Pancreas (tissue), 10 donors: ENCODE results near the gene RARB. TPM values are rescaled to one million over a fixed set of nuclear protein-coding genes. Genes with fewer than 3 reads are reported as not detected.

Experiments used
- ATAC-seq, 4 donors: fragments of 200-7000 bp; cut with Tn5 transposase; one replicate each; pipeline versions ENCODE4 v1.8.0 to v1.9.1; 2020; ENCODE audit warnings: mild to moderate bottlenecking in 4 of 4, moderate library complexity in 4 of 4
- DNase-seq, 6 donors: peaks; one replicate each; pipeline ENCODE4 v3.0.0-alpha.2; 2020
- FAIRE-seq: peaks from 2 replicates; lab custom pipeline; 2012; peaks lifted over from hg19 to GRCh38; lab: Jason Lieb, UNC
- H3K27ac ChIP-seq, 4 donors: fragments of 200-600 bp; sonication (generic); 1 replicate in 3 of 4; 2 replicates in 1 of 4; pipeline versions ENCODE4 v1.5.0 to v1.8.0; 2020
- H3K27me3 ChIP-seq, 4 donors: fragments of 200-600 bp; one replicate each; pipeline ENCODE4 v1.8.0; 2021
- H3K36me3 ChIP-seq, 3 donors: fragments of 200-600 bp; sonication (generic) in 1 of 3; one replicate each; pipeline versions ENCODE4 v1.5.0 to v1.8.0; 2020 to 2021
- H3K4me1 ChIP-seq, 3 donors: fragments of 200-600 bp; one replicate each; pipeline ENCODE4 v1.8.0; 2021
- H3K4me3 ChIP-seq, 4 donors: fragments of 200-600 bp; sonication (generic) in 2 of 4; one replicate each; pipeline versions ENCODE4 v1.5.0 to v1.8.0; 2020 to 2021
- H3K9me3 ChIP-seq, 4 donors: fragments of 200-600 bp; one replicate each; pipeline ENCODE4 v1.8.0; 2021
- WGBS, 2 donors: extraction: QIAGEN DNeasy Blood & Tissue Kit; methylation state at CpG; one replicate each; pipeline ENCODE4 v1.1.7; 2013; 5-methylcytosine and 5-hydroxymethylcytosine counted together
- intact Hi-C, 3 donors: fragments of 100-400 bp; cut with DNase I; formaldehyde crosslinking; loops; one replicate each; pipeline versions ENCODE4 v1.11.1 to v1.14.2; 2022
- polyA plus RNA-seq, 2 donors: library from polyadenylated mRNA; stranded (reverse); fragments of 200-250 nt; gene quantifications; one replicate each; pipeline ENCODE4 v1.2.3, GENCODE V29; 2013
- total RNA-seq, 6 donors: library from RNA; stranded (reverse); fragmentation: NEBNext Ultra II Directional in 4 of 6; extraction: Animal tissue kit (Norgen Biotek cat#: 25700) in 4 of 6; gene quantifications; one replicate each; pipeline versions ENCODE4 v1.2.1 to v1.2.4, GENCODE V29; 2021 to 2023
- TF ChIP-seq, protein P1 (sequence below), 4 donors: fragments of 200-600 bp; sonication (generic) in 3 of 4; IDR thresholded peaks; one replicate each; pipeline versions ENCODE4 v1.5.0 to v1.8.0; 2021; ENCODE audit warnings: antibody characterized with exemption in 4 of 4
- donor health status: healthy with polysubstance abuse.
- donor health status: DM: no; HTN: no; CAD: no; lungs with moderate emphysema.
- donor health status: DM: no; HTN: no; CAD: no.
- donor health status: control.
- donor health status: control.
- donor health status: Bipolar disorder and iron deficiency.
- donor health status: DM: yes; HTN: yes; CAD: no.
- donor health status: DM: no; HTN: no; CAD: no.
- donor health status: DM: no; HTN: no; CAD: no.
- donor health status: DM: yes; HTN: yes; CAD: no.

Gene RARB
- total and polyA plus RNA-seq, 8 donors, result 0.49 to 3.3 (median 0.75) TPM

DNA sequence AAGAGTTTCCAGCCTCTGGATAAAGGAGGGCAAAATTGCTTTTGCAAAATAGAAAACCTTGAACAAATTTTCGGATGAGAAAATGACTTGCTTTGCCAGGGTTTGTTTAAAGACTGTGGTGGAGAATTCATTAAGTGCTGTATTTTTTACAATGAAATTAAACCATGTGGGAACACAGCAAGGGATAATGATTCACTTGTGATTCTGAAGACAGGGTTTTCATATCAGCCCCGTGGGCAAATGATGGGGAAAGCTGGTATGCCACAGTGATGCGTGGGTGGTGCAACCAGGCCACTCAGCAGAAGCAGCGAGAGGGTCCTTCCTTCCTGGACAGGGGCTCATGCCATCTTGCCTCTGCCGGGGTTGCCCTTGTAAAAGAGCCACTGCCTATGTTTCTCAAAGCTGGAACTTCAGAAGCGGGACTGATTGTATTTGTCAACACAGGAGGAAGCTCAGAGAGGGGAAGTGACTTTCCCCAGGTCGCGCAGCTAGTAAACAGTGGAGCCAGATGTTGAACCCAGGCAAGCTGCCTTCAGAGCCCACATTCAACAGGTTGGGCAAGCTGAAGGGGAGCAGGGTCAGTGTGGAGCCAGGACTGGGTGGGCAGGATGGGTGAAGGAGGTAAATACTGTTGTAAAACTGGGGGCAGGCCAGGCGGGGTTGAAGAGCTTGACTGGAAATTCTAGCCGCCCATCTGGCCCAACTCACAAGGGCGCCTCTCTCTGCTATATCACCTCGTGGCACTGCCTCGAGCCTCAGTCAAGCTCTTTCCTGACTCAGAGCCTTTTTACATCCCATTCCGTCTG is 157.5 kb downstream of the RARB start:
- intact Hi-C loops, result loop anchor here in 1 of 3 donors (10.0 kb wide), 2 partner anchors 621 to 821 kb away; no protein-coding TSS in a partner anchor
- no peak for FAIRE-seq
- Histone ChIP-seq H3K36me3 (no peaks in the 10 kb centered on the region), H3K27me3 (no peaks in the 10 kb centered on the region), H3K9me3 (no peaks in the 10 kb centered on the region), H3K4me1 (no peaks in the 10 kb centered on the region), H3K27ac (no peak overlapping the region), H3K4me3 (no peak overlapping the region)
- TF ChIP-seq, protein P1, sequence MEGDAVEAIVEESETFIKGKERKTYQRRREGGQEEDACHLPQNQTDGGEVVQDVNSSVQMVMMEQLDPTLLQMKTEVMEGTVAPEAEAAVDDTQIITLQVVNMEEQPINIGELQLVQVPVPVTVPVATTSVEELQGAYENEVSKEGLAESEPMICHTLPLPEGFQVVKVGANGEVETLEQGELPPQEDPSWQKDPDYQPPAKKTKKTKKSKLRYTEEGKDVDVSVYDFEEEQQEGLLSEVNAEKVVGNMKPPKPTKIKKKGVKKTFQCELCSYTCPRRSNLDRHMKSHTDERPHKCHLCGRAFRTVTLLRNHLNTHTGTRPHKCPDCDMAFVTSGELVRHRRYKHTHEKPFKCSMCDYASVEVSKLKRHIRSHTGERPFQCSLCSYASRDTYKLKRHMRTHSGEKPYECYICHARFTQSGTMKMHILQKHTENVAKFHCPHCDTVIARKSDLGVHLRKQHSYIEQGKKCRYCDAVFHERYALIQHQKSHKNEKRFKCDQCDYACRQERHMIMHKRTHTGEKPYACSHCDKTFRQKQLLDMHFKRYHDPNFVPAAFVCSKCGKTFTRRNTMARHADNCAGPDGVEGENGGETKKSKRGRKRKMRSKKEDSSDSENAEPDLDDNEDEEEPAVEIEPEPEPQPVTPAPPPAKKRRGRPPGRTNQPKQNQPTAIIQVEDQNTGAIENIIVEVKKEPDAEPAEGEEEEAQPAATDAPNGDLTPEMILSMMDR (IDR thresholded peaks at IDR 0.05), result no peak
- 79 to 83% methylated on average over 14 of the region's 14 CpGs for WGBS, 2 donors
- no peak for DNase-seq
- no peak for ATAC-seq

- no peak overlapping the region for H3K27ac ChIP-seq
- no peaks in the 10 kb centered on the region for H3K9me3 ChIP-seq
- 87 to 94% methylated on average over 6 of the region's 6 CpGs for WGBS, 2 donors
- no peaks in the 10 kb centered on the region for H3K36me3 ChIP-seq
- FAIRE-seq (no peak), ATAC-seq (no peak), DNase-seq (no peak)
- H3K4me3 ChIP-seq, result no peak overlapping the region
- H3K27me3 ChIP-seq, result no peaks in the 10 kb centered on the region
- intact Hi-C loops, result loop anchor here in 1 of 3 donors (10.0 kb wide), 2 partner anchors 621 to 821 kb away; no protein-coding TSS in a partner anchor
- TF ChIP-seq, protein P1 (IDR thresholded peaks at IDR 0.05), result no peak
- H3K4me1 ChIP-seq, result no peaks in the 10 kb centered on the region
These were observed 158.1 kb downstream of the RARB start for GRCh38 chr3:25586167-25586505.

GRCh38 chr3:25586553-25586952 is 158.5 kb downstream of the RARB start:
- H3K36me3 ChIP-seq, result no peaks in the 10 kb centered on the region
- intact Hi-C loops, result loop anchor here in 1 of 3 donors (10.0 kb wide), 2 partner anchors 622 to 822 kb away; no protein-coding TSS in a partner anchor

DNA sequence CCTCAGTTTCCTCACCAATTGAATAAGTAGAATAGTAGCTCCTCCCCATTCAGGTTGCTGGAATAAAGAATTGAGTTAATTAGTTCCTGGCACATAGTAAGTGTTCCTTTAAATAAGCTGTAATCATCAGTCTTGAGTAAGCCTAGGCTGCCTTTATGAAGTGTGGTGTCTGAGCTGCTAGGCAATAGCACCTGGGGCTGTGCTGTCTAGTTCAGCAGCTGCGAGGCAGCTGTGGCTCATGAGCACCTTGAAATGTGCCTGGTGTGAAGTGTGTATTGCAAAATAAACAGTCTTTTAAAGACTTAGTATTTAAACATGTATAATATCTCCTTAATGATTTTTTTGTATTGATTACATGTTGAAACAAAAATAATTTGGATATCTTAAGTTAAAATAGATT is 159.0 kb downstream of the RARB start:
- Histone ChIP-seq H3K9me3 (no peaks in the 10 kb centered on the region), H3K4me1 (no peaks in the 10 kb centered on the region), H3K36me3 (no peaks in the 10 kb centered on the region), H3K27ac (no peak overlapping the region), H3K4me3 (no peak overlapping the region), H3K27me3 (no peaks in the 10 kb centered on the region)
- FAIRE-seq (no peak), DNase-seq (no peak), ATAC-seq (no peak)
- intact Hi-C loops, result loop anchor here in 1 of 3 donors (10.0 kb wide), 2 partner anchors 622 to 822 kb away; no protein-coding TSS in a partner anchor
- TF ChIP-seq, protein P1 (IDR thresholded peaks at IDR 0.05), result no peak
- 40% methylated on average over 1 of the region's 1 CpG for WGBS, 2 donors

More at GRCh38 chr3:25586553-25586952, 158.5 kb downstream of the RARB start:
- 79 to 93% methylated on average over 11 of the region's 11 CpGs for WGBS, 2 donors
- Histone ChIP-seq H3K27ac (no peak overlapping the region), H3K9me3 (no peaks in the 10 kb centered on the region), H3K4me3 (no peak overlapping the region), H3K4me1 (no peaks in the 10 kb centered on the region), H3K27me3 (no peaks in the 10 kb centered on the region)
- ATAC-seq, result no peak
- no peak for DNase-seq
- TF ChIP-seq, protein P1 (IDR thresholded peaks at IDR 0.05), result no peak
- FAIRE-seq, result no peak

DNA sequence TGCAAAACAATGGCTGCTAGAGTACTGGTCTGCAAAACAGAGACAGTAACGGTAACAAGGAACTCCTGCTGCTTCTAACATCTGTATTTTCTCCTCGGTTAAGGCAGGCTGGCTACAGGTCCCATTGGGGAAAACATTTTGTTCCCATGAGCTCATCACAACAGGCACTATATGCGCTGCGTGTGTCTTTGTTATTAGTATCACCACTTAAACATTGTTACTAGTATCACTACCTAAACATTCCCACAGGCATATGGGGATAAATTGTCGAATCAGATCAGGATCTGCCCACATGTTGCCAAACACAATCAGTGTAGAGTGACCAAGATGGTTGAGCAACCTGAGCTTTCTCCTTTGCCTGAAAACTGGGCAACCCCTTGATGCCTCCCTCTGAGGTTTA is 159.5 kb downstream of the RARB start:
- FAIRE-seq, result no peak
- no peak for ATAC-seq
- Histone ChIP-seq H3K4me3 (no peak overlapping the region), H3K36me3 (no peaks in the 10 kb centered on the region), H3K27me3 (no peaks in the 10 kb centered on the region), H3K4me1 (no peaks in the 10 kb centered on the region), H3K27ac (no peak overlapping the region), H3K9me3 (no peaks in the 10 kb centered on the region)
- WGBS, 2 donors, result 71 to 78% methylated on average over 5 of the region's 5 CpGs
- TF ChIP-seq, protein P1 (IDR thresholded peaks at IDR 0.05), result no peak
- intact Hi-C loops, result loop anchor here in 1 of 3 donors (10.0 kb wide), 2 partner anchors 623 to 823 kb away; no protein-coding TSS in a partner anchor
- DNase-seq, result no peak
